Activated CD8-positive, alpha-beta memory T cell treated with anti-CD3 and anti-CD28 coated beads for 48 hours (primary cell): Measurements from ENCODE around the gene ING4.
A peak's percentile ranks its signal among the peaks of the same experiment; 100 is the strongest.
"Not testable (repeated sequence)": the region's sequence is repeated elsewhere in the genome, so short reads cannot be mapped to it uniquely, and the experiment has no call there.

Source experiments
- DNase-seq, 3 experiments: peaks; one replicate each; pipeline ENCODE4 v3.0.0-alpha.2; 2020; ENCODE audit warnings: low read depth in 2 of 3, low spot score in 2 of 3

Gene ING4

GRCh38 chr12:6662906-6663742 lies at the start of gene ING4:
Gene ING4 (minus strand): TSS chr12:6663119. CDS start chr12:6663101, 18 bp downstream.
- DNase-seq = peak; percentile 79 to 91 (median 88)

GRCh38 chr12:6708960-6709394 lies 46.1 kb upstream of the ING4 start:
- DNase-seq = no peak

GRCh38 chr12:6708351-6708750 lies 45.4 kb upstream of the ING4 start:
- DNase-seq = not testable (repeated sequence)

GRCh38 chr12:6703631-6704030 lies 40.7 kb upstream of the ING4 start:
- DNase-seq = no peak

- DNase-seq = no peak
These were observed 38.3 kb upstream of the ING4 start for GRCh38 chr12:6701078-6701768.

GRCh38 chr12:6700646-6701051 lies 37.7 kb upstream of the ING4 start, which contains the start of gene PIANP:
Gene PIANP (minus strand): TSS chr12:6700815. CDS start chr12:6698061, 2,754 bp downstream.
- no peak for DNase-seq

- no peak for DNase-seq
These were observed 37.2 kb upstream of the ING4 start for GRCh38 chr12:6699989-6700645.

- no peak for DNase-seq
These were observed 36.5 kb upstream of the ING4 start for GRCh38 chr12:6699259-6699988.

- no peak for DNase-seq
These were observed 35.6 kb upstream of the ING4 start for GRCh38 chr12:6698352-6699046.

- no peak for DNase-seq
These were observed 34.8 kb upstream of the ING4 start for GRCh38 chr12:6697584-6698351.

GRCh38 chr12:6696690-6697583 lies 34.0 kb upstream of the ING4 start:
- no peak for DNase-seq

GRCh38 chr12:6695313-6696045 lies 32.6 kb upstream of the ING4 start:
- no peak for DNase-seq

- no peak for DNase-seq
These were observed 31.8 kb upstream of the ING4 start for GRCh38 chr12:6694701-6695100.

- no peak for DNase-seq
These were observed 31.0 kb upstream of the ING4 start for GRCh38 chr12:6693832-6694355.

GRCh38 chr12:6692888-6693287 lies 30.0 kb upstream of the ING4 start:
- DNase-seq = no peak

GRCh38 chr12:6691473-6691872 lies 28.6 kb upstream of the ING4 start:
- no peak for DNase-seq

GRCh38 chr12:6688999-6689882 lies 26.3 kb upstream of the ING4 start, which contains the start of gene ZNF384:
Gene ZNF384 (minus strand): TSS chr12:6689375. CDS start chr12:6679520, 9,855 bp downstream.
- DNase-seq = peak; percentile 68 to 90 (median 87)
